Astrocyte (in vitro differentiated cells and primary cell): ENCODE measurements around the gene MGMT. TPM values are rescaled to one million over a fixed set of nuclear protein-coding genes. Genes with fewer than 3 reads are reported as not detected.

ENCODE experiments used
- DNase-seq: peaks from one replicate; pipeline ENCODE4 v3.0.0-alpha.2; 2010; ENCODE audit warnings: low read depth
- FAIRE-seq: peaks from 2 replicates; lab custom pipeline; 2011; peaks lifted over from hg19 to GRCh38; lab: Jason Lieb, UNC
- H2AFZ ChIP-seq: 2 replicates; pipeline ENCODE4 v1.6.0; 2012; ENCODE audit warnings: low read depth, low read length, inconsistent platforms
- H3K27ac ChIP-seq: 2 replicates; pipeline ENCODE4 v1.5.1; 2011; ENCODE audit warnings: low read depth, low read length, inconsistent platforms
- H3K27me3 ChIP-seq: 2 replicates; pipeline ENCODE4 v1.6.0; 2011; ENCODE audit warnings: low read length, inconsistent platforms; ENCODE audit not compliant: insufficient read depth
- H3K36me3 ChIP-seq: 2 replicates; pipeline ENCODE4 v1.5.1; 2011; ENCODE audit warnings: low read length, inconsistent platforms; ENCODE audit not compliant: insufficient read depth
- H3K4me1 ChIP-seq: 2 replicates; pipeline ENCODE4 v1.5.1; 2011; ENCODE audit warnings: low read length, inconsistent platforms; ENCODE audit not compliant: insufficient read depth
- H3K4me2 ChIP-seq: 2 replicates; pipeline ENCODE4 v1.6.0; 2012; ENCODE audit warnings: low read length, inconsistent platforms
- H3K4me3 ChIP-seq: 2 replicates; pipeline ENCODE4 v1.5.1; 2011; ENCODE audit warnings: low read depth, mild to moderate bottlenecking, low read length, inconsistent platforms; ENCODE audit not compliant: insufficient read depth
- H3K79me2 ChIP-seq: 2 replicates; pipeline ENCODE4 v1.6.0; 2012; ENCODE audit warnings: mild to moderate bottlenecking, low read length, inconsistent platforms; ENCODE audit not compliant: insufficient read depth
- H3K9ac ChIP-seq: 2 replicates; pipeline ENCODE4 v1.6.0; 2012; ENCODE audit warnings: mild to moderate bottlenecking, low read length, inconsistent platforms
- H3K9me3 ChIP-seq: 2 replicates; pipeline ENCODE4 v1.5.1; 2012; ENCODE audit warnings: low read depth, mild to moderate bottlenecking, low read length, inconsistent platforms; ENCODE audit not compliant: insufficient read depth
- H4K20me1 ChIP-seq: 2 replicates; pipeline ENCODE4 v1.6.0; 2012; ENCODE audit warnings: low read length, inconsistent platforms; ENCODE audit not compliant: insufficient read depth
- H3K27ac Mint-ChIP-seq: one replicate; pipeline ENCODE4 v1.8.0; 2021; ENCODE audit warnings: mild to moderate bottlenecking, mixed read lengths; ENCODE audit not compliant: unreplicated experiment
- H3K27me3 Mint-ChIP-seq: one replicate; pipeline ENCODE4 v1.8.0; 2021; ENCODE audit warnings: low read depth, mixed read lengths; ENCODE audit not compliant: unreplicated experiment
- H3K36me3 Mint-ChIP-seq: one replicate; pipeline ENCODE4 v1.8.0; 2021; ENCODE audit warnings: low read depth, mixed read lengths; ENCODE audit not compliant: unreplicated experiment
- H3K4me1 Mint-ChIP-seq: one replicate; pipeline ENCODE4 v1.8.0; 2021; ENCODE audit warnings: low read depth, mixed read lengths; ENCODE audit not compliant: unreplicated experiment
- H3K4me3 Mint-ChIP-seq: one replicate; pipeline ENCODE4 v1.8.0; 2021; ENCODE audit warnings: mild to moderate bottlenecking, moderate library complexity, mixed read lengths; ENCODE audit not compliant: unreplicated experiment
- H3K9me3 Mint-ChIP-seq: one replicate; pipeline ENCODE4 v1.8.0; 2021; ENCODE audit warnings: mild to moderate bottlenecking, mixed read lengths; ENCODE audit not compliant: unreplicated experiment
- EZH2 ChIP-seq: IDR thresholded peaks from 2 replicates; pipeline ENCODE4 v1.6.1; 2012; ENCODE audit warnings: mild to moderate bottlenecking, low read length, inconsistent platforms; ENCODE audit not compliant: insufficient read depth
- total RNA-seq: library from RNA; stranded (reverse); gene quantifications from 2 replicates; pipeline ENCODE4 v1.2.1, GENCODE V29; 2021
- TF ChIP-seq, protein P1 (sequence below): IDR thresholded peaks from 2 replicates; pipeline ENCODE4 v1.5.1; 2011; ENCODE audit warnings: low read depth, mild to moderate bottlenecking, inconsistent platforms, low read length, moderate library complexity; ENCODE audit not compliant: insufficient read depth

Gene MGMT
- total RNA-seq, 1 donor from 2014 or later: 9.5 TPM

DNA sequence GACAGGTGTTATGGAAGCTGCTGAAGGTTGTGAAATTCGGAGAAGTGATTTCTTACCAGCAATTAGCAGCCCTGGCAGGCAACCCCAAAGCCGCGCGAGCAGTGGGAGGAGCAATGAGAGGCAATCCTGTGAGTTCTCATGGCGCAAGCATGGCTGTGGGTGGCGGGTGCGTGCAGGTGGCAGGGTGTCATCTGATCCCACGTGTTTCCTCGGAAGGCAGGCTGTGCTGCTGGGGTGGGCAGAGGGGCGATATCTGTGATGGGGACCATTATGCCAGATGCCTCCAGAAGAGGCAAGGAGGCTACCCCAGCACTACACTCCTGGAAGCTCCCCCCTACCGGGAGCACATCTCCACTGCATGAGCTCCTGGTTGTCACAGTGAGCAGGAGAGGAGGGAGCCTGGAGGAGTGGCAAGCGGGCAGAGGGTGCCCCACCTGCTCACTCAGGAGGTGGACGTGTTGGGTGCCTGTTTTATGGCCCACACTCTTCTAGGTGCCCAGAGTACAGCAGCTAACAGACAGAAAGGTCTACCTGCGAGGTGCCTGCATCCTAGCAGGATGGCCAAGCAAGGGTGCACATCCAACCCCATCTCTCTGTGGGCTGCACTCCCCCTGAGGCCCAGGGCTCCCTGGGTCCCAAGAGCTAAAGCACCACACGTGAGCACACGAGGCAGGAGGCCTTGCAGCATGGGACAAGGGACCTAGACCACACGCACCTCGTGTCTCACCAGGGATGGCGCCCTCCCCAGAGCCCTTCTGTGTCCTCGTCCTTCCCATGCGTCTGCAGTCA lies 292.4 kb downstream of the MGMT start:
- peaks cover 2% of the 10 kb centered on the region for H3K27me3 ChIP-seq
- TF ChIP-seq, protein P1, sequence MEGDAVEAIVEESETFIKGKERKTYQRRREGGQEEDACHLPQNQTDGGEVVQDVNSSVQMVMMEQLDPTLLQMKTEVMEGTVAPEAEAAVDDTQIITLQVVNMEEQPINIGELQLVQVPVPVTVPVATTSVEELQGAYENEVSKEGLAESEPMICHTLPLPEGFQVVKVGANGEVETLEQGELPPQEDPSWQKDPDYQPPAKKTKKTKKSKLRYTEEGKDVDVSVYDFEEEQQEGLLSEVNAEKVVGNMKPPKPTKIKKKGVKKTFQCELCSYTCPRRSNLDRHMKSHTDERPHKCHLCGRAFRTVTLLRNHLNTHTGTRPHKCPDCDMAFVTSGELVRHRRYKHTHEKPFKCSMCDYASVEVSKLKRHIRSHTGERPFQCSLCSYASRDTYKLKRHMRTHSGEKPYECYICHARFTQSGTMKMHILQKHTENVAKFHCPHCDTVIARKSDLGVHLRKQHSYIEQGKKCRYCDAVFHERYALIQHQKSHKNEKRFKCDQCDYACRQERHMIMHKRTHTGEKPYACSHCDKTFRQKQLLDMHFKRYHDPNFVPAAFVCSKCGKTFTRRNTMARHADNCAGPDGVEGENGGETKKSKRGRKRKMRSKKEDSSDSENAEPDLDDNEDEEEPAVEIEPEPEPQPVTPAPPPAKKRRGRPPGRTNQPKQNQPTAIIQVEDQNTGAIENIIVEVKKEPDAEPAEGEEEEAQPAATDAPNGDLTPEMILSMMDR: no peak
- TF ChIP-seq EZH2: no peak
- H3K4me3 ChIP-seq: no peak overlapping the region
- no peaks in the 10 kb centered on the region for H3K4me1 ChIP-seq
- Mint-ChIP-seq H3K27ac (no peak overlapping the region), H3K4me3 (no peak overlapping the region), H3K9me3 (no peaks in the 10 kb centered on the region), H3K27me3 (peaks cover 2% of the 10 kb centered on the region), H3K36me3 (peaks cover 2% of the 10 kb centered on the region), H3K4me1 (no peaks in the 10 kb centered on the region)
- H3K9me3 ChIP-seq: peaks cover 2% of the 10 kb centered on the region
- H3K9ac ChIP-seq: no peak overlapping the region
- DNase-seq: no peak
- no peak overlapping the region for H3K4me2 ChIP-seq
- no peak overlapping the region for H3K27ac ChIP-seq
- FAIRE-seq: no peak
- H2AFZ ChIP-seq: no peak overlapping the region
- H3K36me3 ChIP-seq: no peaks in the 10 kb centered on the region
- H3K79me2 ChIP-seq: no peaks in the 10 kb centered on the region
- H4K20me1 ChIP-seq: no peaks in the 10 kb centered on the region

DNA sequence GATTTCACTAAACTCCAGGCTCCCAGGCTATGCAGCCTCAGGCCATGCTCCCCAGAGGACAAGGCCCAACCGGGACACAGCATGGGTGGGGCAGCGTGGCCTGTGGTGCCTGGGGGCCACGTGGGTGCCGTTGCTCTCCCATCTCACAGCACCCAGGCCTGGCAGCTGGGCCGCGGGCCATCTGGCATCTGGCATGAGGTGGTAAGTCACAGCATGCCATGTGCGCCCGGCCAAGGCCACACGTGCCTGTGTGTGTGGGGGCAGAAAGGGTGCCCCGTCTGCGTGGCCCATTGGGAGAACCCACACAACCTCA lies 292.9 kb downstream of the MGMT start:
- no peak overlapping the region for H3K4me2 ChIP-seq
- no peaks in the 10 kb centered on the region for H3K4me1 ChIP-seq
- TF ChIP-seq, protein P1: no peak
- TF ChIP-seq EZH2: no peak
- Mint-ChIP-seq H3K27ac (no peak overlapping the region), H3K9me3 (no peaks in the 10 kb centered on the region), H3K4me1 (no peaks in the 10 kb centered on the region), H3K4me3 (no peak overlapping the region), H3K36me3 (peaks cover 2% of the 10 kb centered on the region), H3K27me3 (peaks cover 2% of the 10 kb centered on the region)
- no peak overlapping the region for H3K27ac ChIP-seq
- no peak for FAIRE-seq
- no peak overlapping the region for H3K4me3 ChIP-seq
- no peaks in the 10 kb centered on the region for H4K20me1 ChIP-seq
- H2AFZ ChIP-seq: no peak overlapping the region
- no peak overlapping the region for H3K9ac ChIP-seq
- H3K79me2 ChIP-seq: no peaks in the 10 kb centered on the region
- no peaks in the 10 kb centered on the region for H3K9me3 ChIP-seq
- no peak for DNase-seq
- no peaks in the 10 kb centered on the region for H3K36me3 ChIP-seq
- H3K27me3 ChIP-seq: peaks cover 2% of the 10 kb centered on the region

DNA sequence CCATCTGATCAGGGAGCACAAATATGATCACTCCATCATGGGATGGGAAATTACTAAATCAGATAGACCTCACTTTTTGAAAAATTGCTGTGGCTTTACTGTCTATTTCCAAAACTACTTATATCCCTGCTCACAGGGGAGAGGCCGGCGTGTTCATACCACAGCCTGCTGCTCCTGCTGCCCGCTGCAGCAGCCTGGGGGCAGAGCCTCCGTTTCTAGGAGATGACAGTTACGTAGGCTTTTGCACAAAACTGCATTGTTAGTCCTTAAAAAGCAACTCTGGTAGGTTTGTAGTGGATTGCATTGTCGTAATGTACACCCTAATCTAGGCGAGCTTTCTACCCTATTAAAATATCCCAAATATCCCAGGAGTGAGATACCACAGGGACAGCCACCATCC lies 293.4 kb downstream of the MGMT start:
- H3K27me3 ChIP-seq: peaks cover 2% of the 10 kb centered on the region
- Mint-ChIP-seq H3K27ac (no peak overlapping the region), H3K4me3 (no peak overlapping the region), H3K4me1 (no peaks in the 10 kb centered on the region), H3K36me3 (peaks cover 2% of the 10 kb centered on the region), H3K27me3 (peaks cover 2% of the 10 kb centered on the region), H3K9me3 (no peaks in the 10 kb centered on the region)
- H3K4me2 ChIP-seq: no peak overlapping the region
- no peak overlapping the region for H3K9ac ChIP-seq
- H3K4me3 ChIP-seq: no peak overlapping the region
- no peaks in the 10 kb centered on the region for H3K4me1 ChIP-seq
- no peaks in the 10 kb centered on the region for H4K20me1 ChIP-seq
- no peaks in the 10 kb centered on the region for H3K79me2 ChIP-seq
- DNase-seq (no peak), FAIRE-seq (no peak)
- no peak overlapping the region for H2AFZ ChIP-seq
- H3K27ac ChIP-seq: no peak overlapping the region
- TF ChIP-seq, protein P1: no peak
- TF ChIP-seq EZH2: no peak
- no peaks in the 10 kb centered on the region for H3K9me3 ChIP-seq
- no peaks in the 10 kb centered on the region for H3K36me3 ChIP-seq
